CD4-positive, alpha-beta T cell treated with Interleukin-17A for 4 hours (primary cell): ENCODE results near the gene GALNT4.

Source experiments
- DNase-seq: peaks from one replicate; pipeline ENCODE4 v3.0.0-alpha.2; 2020; ENCODE audit warnings: mixed read lengths

GALNT4 gene

DNA sequence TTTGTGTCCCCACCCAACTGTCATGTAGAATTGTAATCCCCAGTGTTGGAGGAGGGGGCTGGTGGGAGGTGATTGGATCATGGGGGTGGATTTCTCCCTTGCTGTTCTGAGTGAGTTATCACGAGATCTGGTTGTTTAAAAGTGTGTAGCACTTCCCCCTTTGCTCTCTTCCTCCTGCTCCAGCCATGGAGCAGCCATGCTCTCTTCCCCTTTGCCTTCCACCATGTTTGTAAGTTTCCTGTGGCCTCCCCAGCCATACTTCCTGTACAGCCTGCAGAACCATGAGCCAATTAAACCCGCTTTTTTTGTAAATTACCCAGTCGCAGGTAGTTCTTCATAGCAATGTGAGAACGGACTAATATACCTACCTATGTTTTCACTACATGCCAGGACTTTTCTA is 3.8 kb upstream of the GALNT4 start:
- no peak for DNase-seq

DNA sequence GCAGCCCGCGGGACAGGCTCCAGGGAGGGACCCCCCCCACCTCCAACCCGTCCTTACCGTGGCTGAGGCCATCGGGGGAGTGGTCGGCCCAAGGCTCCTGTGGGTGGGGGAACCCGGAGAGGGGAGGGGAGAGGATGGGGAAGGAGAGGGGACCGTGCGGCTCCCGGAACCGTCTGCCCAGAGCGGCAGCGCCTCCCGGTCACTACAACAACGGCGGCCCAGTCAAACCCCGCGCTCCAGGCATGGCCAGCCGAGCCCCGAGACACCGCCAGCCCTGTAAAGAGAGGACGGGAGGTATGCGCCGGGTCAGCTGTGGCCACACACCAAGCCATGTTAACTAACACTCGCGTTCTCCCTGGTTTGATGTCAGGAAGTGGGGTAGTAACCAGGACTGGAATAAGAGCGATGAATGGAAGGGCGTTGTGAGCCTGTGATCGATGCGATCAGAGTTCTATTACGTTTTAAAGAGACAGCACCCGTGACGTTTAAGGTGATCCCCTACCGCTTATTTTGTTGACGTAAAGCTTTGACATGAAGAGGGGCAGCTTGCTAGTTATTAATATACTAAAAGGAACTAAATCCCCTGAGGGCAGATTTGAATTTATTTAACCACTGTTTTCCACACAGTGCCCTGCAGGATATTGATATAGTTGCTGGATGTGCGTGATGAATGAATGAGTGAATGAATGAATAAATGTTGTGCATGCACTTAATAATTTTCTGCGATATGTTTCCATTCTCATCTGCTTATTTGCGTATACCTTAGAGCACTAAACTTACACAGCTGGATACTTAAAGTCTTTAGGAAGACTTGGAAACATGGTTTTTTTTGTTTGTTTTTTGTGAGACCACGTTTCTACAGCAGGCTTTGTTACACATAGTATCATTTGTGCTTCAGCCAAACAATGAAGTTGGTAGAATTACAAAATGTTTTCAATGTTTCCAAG is 1.5 kb upstream of the GALNT4 start, which contains the start of gene POC1B:
TSS of gene POC1B (minus strand) at position 224 of the 947 bp plus-strand sequence. CDS start at position 72, 152 bp downstream.
- peak; percentile 75 for DNase-seq

DNA sequence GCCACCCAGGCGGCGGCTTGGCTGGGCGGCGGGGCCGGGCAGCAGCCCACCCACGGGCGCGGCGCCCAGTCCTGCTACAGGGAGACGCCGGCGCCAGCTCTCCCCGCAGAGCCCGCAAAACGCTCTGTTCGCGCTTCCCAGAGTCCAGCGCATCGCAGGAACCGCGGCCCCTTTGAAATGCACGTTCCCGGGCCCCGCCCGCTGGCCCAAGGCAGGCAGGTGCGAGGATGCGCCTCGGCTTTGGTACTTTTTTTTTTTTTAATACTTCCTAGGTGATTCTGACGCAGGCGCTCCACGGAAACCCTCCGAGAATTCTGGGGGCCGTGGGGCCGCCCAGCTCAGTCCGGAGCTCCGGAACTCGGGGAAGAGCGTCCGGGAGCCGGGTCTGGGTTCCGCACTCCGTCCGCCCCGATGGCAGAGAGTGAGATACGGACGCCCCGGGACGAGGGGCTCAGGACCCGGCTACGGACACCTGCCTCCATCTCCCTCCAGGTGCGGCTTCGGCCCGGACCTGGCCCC is 768 bp upstream of the GALNT4 start:
- peak; percentile 57 for DNase-seq

DNA sequence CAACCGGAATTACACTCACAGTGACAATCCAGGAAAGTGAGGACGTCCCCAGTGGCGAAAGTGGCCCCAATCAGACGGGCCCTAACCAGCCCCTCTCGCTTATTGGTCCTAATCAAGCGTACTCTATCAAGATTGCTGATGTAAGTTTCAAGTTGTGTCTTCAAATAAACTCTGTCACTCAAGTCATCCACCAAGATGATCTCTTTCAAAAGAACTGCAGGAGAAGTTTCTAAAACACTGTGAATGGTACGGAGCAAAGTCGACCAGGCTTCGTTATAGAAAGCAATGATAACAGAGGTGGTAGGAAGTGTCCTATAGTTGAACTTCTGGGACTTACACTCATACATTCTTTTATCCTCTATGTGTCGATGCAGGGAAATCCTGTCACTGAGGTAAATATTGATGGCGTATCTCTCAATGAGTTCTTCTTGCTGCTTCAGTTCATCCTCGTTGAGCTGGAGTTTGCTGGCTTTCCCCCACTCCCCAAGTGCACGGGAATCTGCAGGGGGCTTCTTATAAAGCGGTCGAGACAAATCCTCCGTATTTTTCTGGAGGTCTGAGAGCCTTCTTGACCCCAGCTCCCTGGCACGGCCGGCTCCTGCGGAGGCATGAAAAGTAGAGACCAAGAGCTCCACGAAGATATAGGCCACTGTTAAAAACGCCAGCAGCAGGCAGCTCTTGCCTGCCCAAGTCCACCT is 604 bp downstream of the GALNT4 start:
- DNase-seq = no peak

DNA sequence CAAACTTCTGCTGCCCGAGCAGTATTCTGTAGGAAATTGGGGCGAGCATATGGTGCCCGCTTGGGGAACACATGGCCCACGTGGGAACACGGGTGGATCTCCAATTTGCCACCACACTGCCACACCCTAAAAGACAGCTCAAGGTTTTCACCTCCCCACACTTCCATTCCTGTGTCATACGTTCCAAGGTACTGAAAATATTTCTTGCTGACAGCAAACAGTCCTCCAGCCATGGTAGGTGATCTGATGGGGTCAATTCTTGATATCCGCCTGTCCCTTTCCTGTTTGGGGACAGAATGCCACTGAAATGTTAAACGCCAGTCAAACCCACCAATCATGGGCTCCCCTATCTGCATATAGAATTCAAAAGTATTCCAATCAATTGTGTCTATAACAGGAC is 1.2 kb downstream of the GALNT4 start:
- DNase-seq = no peak

DNA sequence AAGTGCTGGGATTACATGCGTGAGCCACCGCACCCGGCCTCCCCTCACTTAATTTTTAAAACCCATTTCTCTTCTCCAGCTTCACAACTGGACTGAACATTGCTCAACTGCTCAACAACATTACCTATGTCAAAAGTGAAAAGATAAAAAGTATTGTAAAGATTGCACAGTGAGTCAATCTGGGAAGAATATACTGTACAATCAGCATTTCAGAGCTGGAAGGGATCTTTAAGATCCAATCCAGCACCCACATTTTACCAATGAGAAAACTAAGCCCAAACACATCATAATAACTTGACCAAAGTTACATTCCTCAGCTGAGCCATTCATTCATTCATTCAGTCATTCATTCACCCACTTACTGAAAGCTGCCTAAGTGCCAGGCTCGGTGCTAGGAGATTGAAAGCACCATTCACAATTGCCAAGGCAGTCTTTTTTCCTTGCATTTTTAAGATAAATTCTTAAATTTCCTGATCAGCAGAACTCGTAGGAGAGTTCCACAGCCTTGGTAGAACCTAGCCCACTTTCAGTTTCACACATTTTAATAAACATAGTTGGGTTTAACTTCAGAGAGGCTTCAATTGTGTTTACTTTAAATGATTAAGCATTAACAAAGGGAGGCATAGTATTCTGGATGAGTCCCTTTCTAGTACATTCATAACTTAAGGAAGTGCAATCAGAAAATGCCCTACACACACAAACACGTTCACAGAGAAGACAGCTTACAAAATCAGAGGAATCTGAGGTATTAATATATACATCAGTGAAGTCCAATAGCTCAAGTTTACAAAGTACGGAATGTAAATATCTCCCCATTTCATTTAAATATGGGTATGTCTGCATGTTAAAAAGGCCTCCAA is 3.0 kb downstream of the GALNT4 start:
- no peak for DNase-seq

DNA sequence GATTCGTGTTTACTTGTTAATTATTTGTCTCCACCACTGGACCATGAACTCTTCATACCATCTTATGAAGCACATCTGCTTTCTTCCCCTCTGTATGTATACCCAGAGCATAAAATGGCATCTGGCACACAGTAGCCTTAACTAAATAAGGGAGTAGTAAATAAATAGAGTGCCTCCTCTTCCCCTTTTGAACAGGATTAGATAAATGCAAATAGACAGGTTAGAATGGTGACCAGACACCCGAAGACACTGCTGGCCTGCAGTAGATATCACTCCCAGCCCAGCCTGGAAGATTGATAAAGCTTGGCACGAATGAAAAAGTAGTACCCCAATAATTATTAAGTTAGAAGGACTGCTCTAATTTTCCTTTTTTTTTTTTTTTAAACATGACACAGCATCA is 6.9 kb downstream of the GALNT4 start:
- DNase-seq = no peak

DNA sequence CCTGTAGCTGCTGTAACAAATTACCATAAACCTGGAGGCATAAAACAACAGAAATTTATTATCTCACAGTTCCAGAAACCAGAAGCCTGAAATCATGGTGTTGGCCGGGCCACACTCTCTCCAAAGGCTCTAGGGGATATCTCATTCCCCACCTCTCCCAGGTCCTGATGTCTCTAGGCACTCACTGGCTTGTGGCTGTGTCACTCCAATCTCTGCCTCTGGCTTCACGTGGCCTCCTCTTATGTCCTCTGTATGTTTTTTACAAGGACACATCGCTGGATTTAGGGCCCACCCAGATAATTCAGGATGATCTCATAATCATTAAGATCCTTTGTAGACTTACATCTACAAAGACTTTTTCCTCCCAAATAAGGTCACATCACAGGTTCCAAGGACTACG is 8.0 kb downstream of the GALNT4 start:
- DNase-seq = no peak

DNA sequence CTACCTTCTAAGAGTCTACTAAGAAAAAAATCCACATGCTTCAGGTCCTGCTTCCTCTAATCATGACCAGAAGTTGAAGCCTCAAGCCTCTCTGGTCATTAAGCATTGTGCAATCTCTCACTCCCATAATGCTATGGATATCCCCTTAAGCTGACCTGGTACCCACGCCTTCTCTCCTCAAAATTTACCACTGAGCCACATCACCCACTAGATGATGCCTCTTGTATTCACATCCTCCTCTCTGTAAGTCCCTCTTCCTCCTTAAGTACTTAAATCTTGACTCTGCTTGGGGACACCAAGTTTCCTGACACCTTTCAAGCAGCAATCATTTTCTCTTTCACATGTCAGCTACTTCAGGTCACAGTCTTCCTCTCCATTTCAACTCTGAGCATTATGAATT is 9.8 kb downstream of the GALNT4 start:
- DNase-seq = no peak

DNA sequence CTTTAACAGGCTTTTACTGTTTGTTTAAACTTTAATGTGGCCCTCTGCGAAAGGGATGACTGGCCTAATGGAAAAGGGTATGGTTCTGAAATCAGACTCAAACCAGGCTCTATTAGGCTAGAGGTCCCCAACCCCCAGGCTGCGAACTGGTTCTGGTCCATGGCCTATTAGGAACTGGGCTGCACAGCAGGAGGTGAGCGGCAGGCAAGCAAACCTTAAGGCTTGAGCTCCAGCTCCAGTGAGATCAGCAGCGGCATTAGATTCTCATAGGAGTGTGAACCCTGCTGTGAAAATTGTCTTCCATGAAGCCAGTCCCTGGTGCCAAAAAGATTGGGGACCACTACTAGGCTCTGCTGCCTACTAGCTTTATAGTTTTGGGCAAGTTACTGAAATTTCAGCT is 11.1 kb downstream of the GALNT4 start:
- DNase-seq = no peak

DNA sequence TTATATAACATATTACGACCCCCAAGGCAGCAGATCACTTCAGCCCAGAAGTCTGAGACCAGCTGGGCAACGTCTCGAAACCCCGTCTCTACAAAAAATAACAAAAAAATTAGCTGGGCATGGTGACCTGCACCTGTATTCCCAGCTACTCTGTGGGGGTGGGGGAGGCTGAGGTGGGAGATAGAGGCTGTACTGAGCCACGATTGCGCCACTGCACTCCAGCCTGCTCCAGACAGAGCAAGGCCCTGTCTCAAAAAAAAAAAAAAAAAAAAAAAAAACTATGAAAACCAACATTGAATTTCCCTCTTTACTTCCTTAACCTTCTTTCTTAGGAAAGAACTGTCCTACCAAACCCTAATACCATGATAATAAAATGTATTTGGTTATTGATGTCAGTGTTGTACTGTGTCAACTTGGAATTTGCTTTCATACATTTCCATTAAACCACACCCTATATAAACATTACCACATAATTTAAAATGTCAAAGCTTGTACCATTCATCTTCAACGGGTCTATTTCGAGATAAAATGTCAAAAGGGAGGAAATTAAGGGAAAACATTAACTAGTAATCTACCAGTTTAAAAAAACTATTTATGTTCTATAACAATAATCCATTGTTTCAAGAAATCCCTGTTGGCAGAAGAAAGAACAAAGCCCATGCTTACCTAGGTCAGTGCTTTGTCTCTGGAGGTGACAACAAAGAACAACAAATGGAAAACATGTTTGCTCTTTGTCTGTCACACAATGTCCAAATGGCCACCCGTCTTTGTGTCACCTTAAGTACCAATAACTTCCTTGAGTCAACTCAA is 17.4 kb downstream of the GALNT4 start:
- no peak for DNase-seq

DNA sequence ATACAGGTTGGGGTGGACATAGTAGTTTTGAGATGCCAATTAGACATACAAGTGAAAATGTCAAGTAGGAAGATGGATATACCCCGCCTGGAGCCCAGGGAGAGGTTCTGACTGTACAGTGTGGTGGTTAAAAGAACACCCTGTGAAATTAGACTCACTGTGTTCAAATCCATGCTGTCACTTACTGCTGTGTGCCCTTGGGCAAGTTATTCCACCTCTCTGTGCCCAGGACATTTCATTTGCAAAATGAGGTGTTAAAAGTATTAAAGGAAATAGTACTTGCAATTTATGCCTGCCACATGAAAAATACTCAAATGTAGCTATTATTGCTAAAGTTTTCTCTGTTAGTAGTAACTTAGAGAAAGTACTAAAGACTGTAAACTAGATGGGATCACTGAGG is 18.5 kb downstream of the GALNT4 start:
- DNase-seq = no peak

DNA sequence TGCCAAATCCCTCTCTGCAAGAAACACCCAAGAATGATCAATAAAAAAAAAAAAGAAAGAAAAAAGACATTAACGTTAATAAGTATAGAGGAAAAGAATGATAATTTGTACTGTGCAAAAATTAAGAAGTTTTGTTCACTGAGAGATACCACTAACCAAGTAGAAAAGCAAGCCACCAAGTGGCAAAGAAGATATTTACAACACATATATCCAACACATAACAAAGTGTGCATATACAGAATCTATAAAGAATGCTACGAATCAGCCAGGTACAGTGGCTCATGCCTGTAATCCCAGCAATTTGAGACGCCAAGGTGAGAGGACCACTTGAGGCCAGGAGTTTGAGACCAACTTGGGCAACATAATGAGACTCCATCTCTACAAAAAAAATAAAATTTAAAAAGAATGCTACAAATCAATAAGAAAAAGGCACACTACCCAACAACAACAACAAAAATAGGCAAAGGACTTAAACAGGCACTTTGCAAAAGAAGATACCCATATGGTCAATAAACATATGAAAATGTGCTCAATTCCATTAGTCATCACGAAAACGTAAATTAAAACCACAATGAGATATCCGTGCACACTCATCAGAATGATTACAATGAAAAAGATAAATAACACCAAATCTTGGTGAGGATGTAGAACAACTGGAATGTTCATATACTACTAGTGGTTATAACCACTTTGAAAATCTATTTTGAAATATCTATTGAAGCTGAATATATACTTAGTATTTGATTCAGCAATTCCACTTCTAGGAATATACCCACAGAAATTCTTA is 19.8 kb downstream of the GALNT4 start:
- DNase-seq = no peak

DNA sequence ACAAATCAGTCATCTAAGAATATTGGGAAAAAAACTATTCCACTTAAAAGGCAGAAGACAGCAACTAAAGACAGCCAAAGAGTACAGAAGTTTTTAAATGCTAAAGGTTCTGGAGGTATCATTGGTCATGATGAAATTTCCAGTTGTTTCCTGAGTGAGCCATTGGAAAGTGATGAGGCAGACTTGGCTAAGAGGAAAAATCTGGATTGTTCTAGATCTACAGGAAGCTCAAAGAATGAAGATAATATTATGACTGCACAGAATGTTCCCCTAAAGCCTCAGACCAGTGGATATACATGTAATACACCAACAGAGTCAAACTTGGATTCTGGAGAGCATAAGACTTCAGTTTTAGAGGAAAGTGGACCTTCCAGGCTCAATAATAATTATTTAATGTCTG is 22.8 kb downstream of the GALNT4 start:
- DNase-seq = no peak

DNA sequence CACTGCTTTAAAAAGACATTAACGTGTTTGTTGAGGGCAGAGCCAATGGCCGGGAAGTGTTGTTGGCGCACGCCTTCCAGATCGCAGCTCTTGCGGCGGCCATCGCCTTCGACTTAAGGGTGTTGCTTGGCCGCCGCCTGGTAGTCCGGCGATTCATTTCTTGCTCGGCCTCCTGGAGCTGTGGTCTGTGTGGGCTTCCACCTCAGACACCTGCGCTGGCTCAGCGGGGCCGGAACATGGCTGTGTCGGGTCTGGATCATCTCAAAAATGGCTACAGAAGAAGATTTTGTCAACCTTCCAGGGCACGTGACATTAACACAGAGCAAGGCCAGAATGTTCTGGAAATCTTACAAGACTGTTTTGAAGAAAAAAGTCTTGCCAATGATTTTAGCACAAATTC is 24.7 kb downstream of the GALNT4 start:
- no peak for DNase-seq

DNA sequence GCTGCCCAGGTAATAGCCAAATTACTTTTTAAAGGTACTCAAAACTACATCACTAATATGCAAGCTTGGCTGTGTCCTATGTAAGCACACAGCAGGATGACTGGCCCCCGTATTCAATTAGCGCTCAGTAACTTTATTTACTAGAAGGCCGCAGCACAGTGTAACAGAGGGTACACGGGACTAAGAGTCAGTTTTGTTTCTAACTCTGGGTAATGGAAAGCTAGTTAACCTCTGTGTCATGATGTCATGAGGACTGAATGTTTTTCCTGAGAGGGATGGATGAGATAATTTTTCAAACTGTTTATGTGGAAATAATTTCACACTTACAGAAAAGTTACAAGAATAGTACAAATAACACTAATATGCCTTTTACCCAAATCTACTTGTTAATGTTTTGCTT is 27.1 kb downstream of the GALNT4 start:
- no peak for DNase-seq

DNA sequence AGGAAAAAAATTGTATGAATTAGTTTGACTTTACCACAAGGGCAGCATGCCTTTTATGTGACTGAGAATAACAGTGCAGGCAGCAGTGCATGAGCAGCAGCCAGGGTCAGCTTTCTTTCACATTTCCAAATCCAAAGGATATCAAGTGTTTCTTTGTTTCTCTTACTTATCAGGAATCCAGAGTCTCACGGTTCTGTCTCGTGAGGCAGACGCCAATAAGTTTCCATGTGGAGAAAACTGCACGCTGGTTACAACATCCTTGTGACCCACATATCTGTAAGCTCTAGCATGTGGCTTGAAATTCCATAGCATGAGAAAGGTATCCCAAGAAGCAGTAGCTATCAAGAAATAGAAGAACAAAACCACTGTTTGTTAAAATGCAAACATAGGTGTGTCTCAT is 27.6 kb downstream of the GALNT4 start:
- no peak for DNase-seq

DNA sequence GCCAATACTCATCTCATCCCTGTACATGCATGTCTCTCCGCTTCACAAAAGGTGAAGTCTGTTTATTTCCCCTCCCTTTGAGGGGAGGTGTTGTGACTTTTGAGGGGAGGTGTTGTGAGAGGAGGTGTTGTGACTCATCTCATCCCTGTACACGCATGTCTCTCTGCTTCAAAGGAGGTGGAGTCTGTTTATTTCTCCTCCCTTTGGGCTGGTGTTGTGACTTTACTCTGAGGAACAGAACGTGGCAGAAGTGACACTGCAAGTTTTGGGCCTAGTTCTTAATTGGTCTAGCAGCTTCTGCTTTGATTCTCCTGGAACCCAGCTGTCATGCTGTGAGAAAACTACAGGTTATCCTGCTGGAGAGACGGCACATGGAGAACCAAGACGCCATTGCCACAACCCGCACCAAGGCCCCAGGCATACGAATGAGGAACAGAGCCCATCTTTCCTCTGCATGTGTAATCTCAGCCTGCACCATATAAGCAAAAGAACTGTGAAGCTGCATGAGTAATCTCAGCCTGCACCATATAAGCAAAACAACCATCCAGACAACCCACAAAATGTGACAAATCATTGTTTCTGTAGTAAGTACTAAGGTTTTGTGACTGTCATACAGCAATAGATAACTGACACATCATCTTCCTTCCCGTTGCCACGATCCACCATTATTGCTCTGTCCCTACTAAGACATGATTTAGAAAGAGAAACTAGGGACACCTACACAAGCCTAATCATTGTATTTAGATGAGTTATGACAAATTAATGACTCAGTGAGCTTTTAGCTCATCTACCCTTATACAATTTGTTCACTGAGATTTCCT is 30.0 kb downstream of the GALNT4 start:
- no peak for DNase-seq

DNA sequence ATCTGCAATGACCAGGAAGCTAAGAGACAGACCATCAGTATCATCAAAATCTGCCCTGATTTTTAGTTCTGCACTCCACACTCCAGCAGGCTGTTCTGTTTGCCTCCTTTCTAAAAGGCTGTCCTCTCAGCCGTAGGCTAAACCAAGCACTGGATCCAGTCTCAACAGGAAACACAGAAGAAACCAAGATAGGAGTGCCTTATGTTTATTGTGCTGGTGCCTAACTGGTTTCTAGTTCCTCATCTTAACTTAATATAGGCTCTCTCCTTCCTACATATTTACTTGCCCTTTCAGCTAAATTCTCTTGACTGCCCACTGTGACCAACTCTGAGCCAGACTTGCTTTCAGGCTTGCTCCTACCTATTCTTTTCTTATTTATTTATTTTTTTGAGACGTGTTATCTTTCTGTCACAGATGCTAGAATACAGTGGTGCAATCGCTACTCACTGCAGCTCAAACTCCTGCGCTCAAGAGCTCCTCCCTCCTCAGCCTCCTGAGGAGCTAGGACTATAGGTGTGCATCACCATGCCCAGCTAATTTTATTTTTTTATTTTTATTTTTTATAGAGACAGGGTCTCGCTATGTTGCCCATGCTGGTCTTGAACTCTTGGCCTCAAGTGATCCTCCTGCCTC is 30.8 kb downstream of the GALNT4 start:
- no peak for DNase-seq

DNA sequence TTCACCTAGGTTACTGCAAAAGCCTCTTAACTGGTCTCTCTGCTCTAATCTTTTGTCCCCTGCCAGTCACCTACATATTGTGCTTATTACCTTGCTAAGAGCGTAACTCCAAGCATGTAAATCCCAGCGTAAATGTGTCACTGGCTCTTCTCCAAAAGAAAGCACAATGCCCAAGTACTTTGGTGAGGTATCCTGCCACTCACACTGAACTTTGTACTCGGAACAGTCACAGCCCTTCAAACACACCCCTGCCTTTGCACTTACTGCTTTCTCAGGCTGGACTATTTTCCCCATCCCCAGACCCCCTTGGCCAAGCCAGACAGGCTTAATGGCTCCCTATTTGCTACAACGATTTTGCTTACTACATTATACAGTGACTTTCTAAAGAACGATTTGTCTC is 31.7 kb downstream of the GALNT4 start:
- no peak for DNase-seq
